H9 (cell line): Measurements from ENCODE around the gene PDHX. TPM values are rescaled to one million over a fixed set of nuclear protein-coding genes. Genes with fewer than 3 reads are reported as not detected.

Experiments used
- DNase-seq: peaks from one replicate; pipeline ENCODE4 v3.0.0-alpha.2; 2017
- H2AFZ ChIP-seq: one replicate; pipeline ENCODE4 v1.6.1; 2013; ENCODE audit warnings: mild to moderate bottlenecking, low read length, control low read depth, moderate library complexity
- H2AK5ac ChIP-seq: 2 replicates; pipeline ENCODE4 v1.6.1; 2013; ENCODE audit warnings: low read length, control low read depth, mixed read lengths; ENCODE audit not compliant: insufficient read length
- H2BK120ac ChIP-seq: one replicate; pipeline ENCODE4 v1.6.1; 2013; ENCODE audit warnings: low read depth, mild to moderate bottlenecking, low read length, control low read depth, inconsistent platforms; ENCODE audit not compliant: poor library complexity, severe bottlenecking
- H2BK12ac ChIP-seq: 2 replicates; pipeline ENCODE4 v1.6.1; 2013; ENCODE audit warnings: low read length, control low read depth, mixed read lengths, low read depth; ENCODE audit not compliant: insufficient read length
- H2BK15ac ChIP-seq: 2 replicates; pipeline ENCODE4 v1.6.1; 2013; ENCODE audit warnings: low read depth, low read length, control low read depth
- H2BK20ac ChIP-seq: one replicate; pipeline ENCODE4 v1.6.1; 2013; ENCODE audit warnings: low read depth, mild to moderate bottlenecking, low read length, control low read depth, inconsistent platforms; ENCODE audit not compliant: poor library complexity, severe bottlenecking
- H2BK5ac ChIP-seq: 2 replicates; pipeline ENCODE4 v1.6.1; 2013; ENCODE audit warnings: low read length, control low read depth, mixed read lengths; ENCODE audit not compliant: insufficient read length
- H3K14ac ChIP-seq: 2 replicates; pipeline ENCODE4 v1.6.1; 2013; ENCODE audit warnings: low read length, control low read depth; ENCODE audit not compliant: insufficient read depth
- H3K18ac ChIP-seq: 2 replicates; pipeline ENCODE4 v1.6.1; 2013; ENCODE audit warnings: low read depth, mild to moderate bottlenecking, mixed read lengths, low read length, control low read depth; ENCODE audit not compliant: insufficient read length
- H3K23ac ChIP-seq: 2 replicates; pipeline ENCODE4 v1.6.1; 2013; ENCODE audit warnings: low read length, control low read depth, mixed read lengths, low read depth; ENCODE audit not compliant: insufficient read length
- H3K23me2 ChIP-seq: 2 replicates; pipeline ENCODE4 v1.6.1; 2013; ENCODE audit warnings: low read depth, mild to moderate bottlenecking, mixed read lengths, low read length, control low read depth; ENCODE audit not compliant: insufficient read length, poor library complexity, severe bottlenecking
- H3K27ac ChIP-seq: 2 replicates; pipeline ENCODE4 v1.5.1; 2013; ENCODE audit warnings: low read length, control low read depth, mixed read lengths, low read depth; ENCODE audit not compliant: insufficient read length
- H3K27me3 ChIP-seq: 2 replicates; pipeline ENCODE4 v1.6.1; 2013; ENCODE audit warnings: low read length, control low read depth, inconsistent platforms; ENCODE audit not compliant: insufficient read depth
- H3K4ac ChIP-seq: 2 replicates; pipeline ENCODE4 v1.6.1; 2013; ENCODE audit warnings: low read depth, mild to moderate bottlenecking, control low read depth, inconsistent platforms, low read length, moderate library complexity
- H3K4me1 ChIP-seq: 2 replicates; pipeline ENCODE4 v1.6.1; 2013; ENCODE audit warnings: low read length, control low read depth, inconsistent platforms; ENCODE audit not compliant: insufficient read depth
- H3K4me2 ChIP-seq: 2 replicates; pipeline ENCODE4 v1.6.1; 2013; ENCODE audit warnings: low read length, control low read depth, mixed read lengths; ENCODE audit not compliant: insufficient read length, insufficient read depth
- H3K56ac ChIP-seq: 2 replicates; pipeline ENCODE4 v1.6.1; 2013; ENCODE audit warnings: low read depth, mild to moderate bottlenecking, mixed read lengths, low read length, control low read depth; ENCODE audit not compliant: insufficient read length
- H3K79me1 ChIP-seq: 2 replicates; pipeline ENCODE4 v1.6.1; 2013; ENCODE audit warnings: low read depth, mild to moderate bottlenecking, moderate library complexity, low read length, control low read depth, inconsistent platforms; ENCODE audit not compliant: insufficient read depth, poor library complexity, severe bottlenecking
- H3K79me2 ChIP-seq: 2 replicates; pipeline ENCODE4 v1.6.1; 2013; ENCODE audit warnings: low read length, control low read depth, inconsistent platforms; ENCODE audit not compliant: insufficient read depth
- H3K9ac ChIP-seq: 2 replicates; pipeline ENCODE4 v1.6.1; 2013; ENCODE audit warnings: low read length, control low read depth, mixed read lengths; ENCODE audit not compliant: insufficient read length; ENCODE audit errors: extremely low read depth
- H3K9me3 ChIP-seq: one replicate; pipeline ENCODE4 v1.6.1; 2013; ENCODE audit warnings: low read depth, low read length, inconsistent platforms; ENCODE audit not compliant: control insufficient read depth
- H3T11ph ChIP-seq: one replicate; pipeline ENCODE4 v1.6.1; 2013; ENCODE audit warnings: mild to moderate bottlenecking, low read length, control low read depth, inconsistent platforms
- H4K20me1 ChIP-seq: one replicate; pipeline ENCODE4 v1.6.1; 2013; ENCODE audit not compliant: control insufficient read depth, insufficient read length, insufficient read depth
- H4K5ac ChIP-seq: 2 replicates; pipeline ENCODE4 v1.6.1; 2013; ENCODE audit warnings: low read depth, mild to moderate bottlenecking, mixed read lengths, low read length, control low read depth; ENCODE audit not compliant: insufficient read length
- H4K8ac ChIP-seq: replicated peaks from 2 replicates; pipeline ENCODE4 v1.6.1; 2013; ENCODE audit warnings: low read length, control low read depth, mixed read lengths, low read depth; ENCODE audit not compliant: insufficient read length
- H4K91ac ChIP-seq: 2 replicates; pipeline ENCODE4 v1.6.1; 2013; ENCODE audit warnings: low read depth, mild to moderate bottlenecking, moderate library complexity, mixed read lengths, low read length, control low read depth; ENCODE audit not compliant: insufficient read length
- H3K27ac Mint-ChIP-seq, 3 experiments: 2 replicates in 2 of 3; 3 replicates in 1 of 3; pipeline ENCODE4 v1.8.0; 2020 to 2021; ENCODE audit warnings: mixed read lengths in 3 of 3, mild to moderate bottlenecking in 1 of 3, moderate library complexity in 1 of 3
- H3K27me3 Mint-ChIP-seq: 2 replicates; pipeline ENCODE4 v1.8.0; 2021; ENCODE audit warnings: low read depth, mild to moderate bottlenecking, moderate library complexity, mixed read lengths
- H3K36me3 Mint-ChIP-seq, 3 experiments: 2 replicates in 2 of 3; 3 replicates in 1 of 3; pipeline ENCODE4 v1.8.0; 2020 to 2021; ENCODE audit warnings: low read depth in 3 of 3, mixed read lengths in 3 of 3; ENCODE audit not compliant: insufficient read depth in 1 of 3
- H3K4me1 Mint-ChIP-seq, 2 experiments: 2 replicates each; pipeline ENCODE4 v1.8.0; 2020; ENCODE audit warnings: mixed read lengths in 2 of 2
- H3K4me3 Mint-ChIP-seq, 2 experiments: 2 replicates in 1 of 2; 3 replicates in 1 of 2; pipeline ENCODE4 v1.8.0; 2020 to 2021; ENCODE audit warnings: mild to moderate bottlenecking in 2 of 2, mixed read lengths in 2 of 2, moderate library complexity in 1 of 2
- H3K9me3 Mint-ChIP-seq, 2 experiments: 2 replicates in 1 of 2; 3 replicates in 1 of 2; pipeline ENCODE4 v1.8.0; 2020; ENCODE audit warnings: mild to moderate bottlenecking in 2 of 2, mixed read lengths in 2 of 2, moderate library complexity in 1 of 2
- WGBS: extraction: QIAGEN DNeasy Blood & Tissue Kit; methylation state at CpG from one replicate; pipeline ENCODE4 v1.1.7; 2013; ENCODE audit warnings: missing lambda C conversion rate, low lambda C conversion rate, mixed read lengths; ENCODE audit not compliant: insufficient read length; ENCODE audit errors: extremely low coverage; 5-methylcytosine and 5-hydroxymethylcytosine counted together
- total RNA-seq: library from RNA; stranded (reverse); gene quantifications from 2 replicates; pipeline ENCODE4 v1.2.1, GENCODE V29; 2021
- TF ChIP-seq, protein P1 (sequence below): fragments of 200-600 bp; sonication (generic); conservative IDR thresholded peaks from 3 replicates; pipeline ENCODE4 v1.8.0; 2021; ENCODE audit warnings: antibody characterized with exemption, mild to moderate bottlenecking

PDHX gene
- total RNA-seq, 1 experiment from 2014 or later: 40.1 TPM

DNA sequence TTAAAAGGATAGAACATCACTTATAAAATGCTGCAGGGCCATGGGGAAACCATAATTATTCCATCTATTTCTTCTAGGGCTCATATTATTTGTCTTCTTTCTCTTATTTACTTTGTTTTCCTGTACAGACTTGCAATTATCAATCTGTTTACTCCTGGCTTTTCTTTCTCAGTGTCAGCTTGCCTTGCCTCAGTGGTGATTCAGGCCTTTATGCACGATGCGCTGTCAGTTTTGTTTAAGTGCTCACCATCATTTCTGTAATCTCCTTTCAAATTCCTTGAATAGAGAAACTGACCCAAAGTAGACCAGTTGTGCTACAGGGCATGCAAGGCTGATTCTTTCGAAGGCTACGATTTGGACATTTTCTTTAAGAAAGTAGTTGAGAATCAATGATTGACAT lies 4.7 kb downstream of the PDHX start:
- Histone ChIP-seq H2BK20ac (no peak overlapping the region), H2BK15ac (no peak overlapping the region), H2BK5ac (no peak overlapping the region), H3K18ac (no peak overlapping the region), H3K27me3 (no peaks in the 10 kb centered on the region), H3K4me2 (no peak overlapping the region), H4K8ac (no peak overlapping the region), H3T11ph (no peak overlapping the region), H3K23me2 (no peaks in the 10 kb centered on the region), H3K9me3 (no peaks in the 10 kb centered on the region), H3K4ac (no peak overlapping the region), H4K91ac (no peak overlapping the region), H3K23ac (no peak overlapping the region), H3K79me1 (no peaks in the 10 kb centered on the region), H2BK120ac (no peak overlapping the region), H3K27ac (no peak overlapping the region), H3K14ac (no peak overlapping the region), H3K9ac (no peak overlapping the region), H4K5ac (no peak overlapping the region), H2AFZ (no peak overlapping the region), H3K79me2 (peaks cover 15% of the 10 kb centered on the region; the same call in 1 of the 2 replicates), H4K20me1 (no peaks in the 10 kb centered on the region), H2BK12ac (no peak overlapping the region), H3K4me1 (no peaks in the 10 kb centered on the region), H3K56ac (no peak overlapping the region), H2AK5ac (no peak overlapping the region)
- WGBS: no CpG with 5 or more reads among the region's 4 CpGs
- Mint-ChIP-seq H3K27ac (no peak overlapping the region), H3K36me3 (peaks cover 0 to 3% (median 1%) of the 10 kb centered on the region in 3 experiments; a peak in 1 of 7 replicates), H3K27me3 (no peaks in the 10 kb centered on the region), H3K4me3 (no peak overlapping the region), H3K9me3 (no peaks in the 10 kb centered on the region), H3K4me1 (peaks cover 15 to 17% of the 10 kb centered on the region in 2 experiments)
- DNase-seq: no peak
- TF ChIP-seq, protein P1, sequence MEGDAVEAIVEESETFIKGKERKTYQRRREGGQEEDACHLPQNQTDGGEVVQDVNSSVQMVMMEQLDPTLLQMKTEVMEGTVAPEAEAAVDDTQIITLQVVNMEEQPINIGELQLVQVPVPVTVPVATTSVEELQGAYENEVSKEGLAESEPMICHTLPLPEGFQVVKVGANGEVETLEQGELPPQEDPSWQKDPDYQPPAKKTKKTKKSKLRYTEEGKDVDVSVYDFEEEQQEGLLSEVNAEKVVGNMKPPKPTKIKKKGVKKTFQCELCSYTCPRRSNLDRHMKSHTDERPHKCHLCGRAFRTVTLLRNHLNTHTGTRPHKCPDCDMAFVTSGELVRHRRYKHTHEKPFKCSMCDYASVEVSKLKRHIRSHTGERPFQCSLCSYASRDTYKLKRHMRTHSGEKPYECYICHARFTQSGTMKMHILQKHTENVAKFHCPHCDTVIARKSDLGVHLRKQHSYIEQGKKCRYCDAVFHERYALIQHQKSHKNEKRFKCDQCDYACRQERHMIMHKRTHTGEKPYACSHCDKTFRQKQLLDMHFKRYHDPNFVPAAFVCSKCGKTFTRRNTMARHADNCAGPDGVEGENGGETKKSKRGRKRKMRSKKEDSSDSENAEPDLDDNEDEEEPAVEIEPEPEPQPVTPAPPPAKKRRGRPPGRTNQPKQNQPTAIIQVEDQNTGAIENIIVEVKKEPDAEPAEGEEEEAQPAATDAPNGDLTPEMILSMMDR: no peak
